ENCODE results near the gene ECI1. TPM values are rescaled to one million over a fixed set of nuclear protein-coding genes. Genes with fewer than 3 reads are reported as not detected.

Gene ECI1
- total RNA-seq, 2 donors from 2014 or later: 75.8 to 94.7 TPM

- no peaks in the 10 kb centered on the region for H3K9me3 Mint-ChIP-seq
- peaks cover 5% of the 10 kb centered on the region for H3K27me3 Mint-ChIP-seq (ENCODE audit: insufficient read depth)
- Histone ChIP-seq H3K27ac (ENCODE audit: low read depth, low read length) (no peak overlapping the region), H3K36me3 (ENCODE audit: control insufficient read depth, insufficient read depth, low read length) (no peaks in the 10 kb centered on the region), H3K9me3 (ENCODE audit: control insufficient read depth, low read length) (no peaks in the 10 kb centered on the region), H3K9ac (ENCODE audit: extremely low read depth, low read length, poor library complexity, severe bottlenecking) (no peak overlapping the region), H3K4me3 (ENCODE audit: low read length) (no peak overlapping the region), H3K4me1 (ENCODE audit: control insufficient read depth, insufficient read depth, low read length) (peaks cover 2% of the 10 kb centered on the region), H3K27me3 (ENCODE audit: control insufficient read depth, insufficient read depth, low read length, poor library complexity, severe bottlenecking) (peaks cover 3% of the 10 kb centered on the region)
- no peak overlapping the region for H3K4me3 Mint-ChIP-seq
- WGBS, 2 experiments (ENCODE audit: insufficient coverage in 1 of 2, insufficient read length in 1 of 2): 92 to 94% methylated on average over 9 to 24 of the region's 24 CpGs
- TF ChIP-seq CTCF (conservative IDR thresholded peaks at IDR 0.05): no peak
- H3K27ac Mint-ChIP-seq: no peak overlapping the region
- H3K4me1 Mint-ChIP-seq: no peaks in the 10 kb centered on the region
- DNase-seq: no peak
- no peaks in the 10 kb centered on the region for H3K36me3 Mint-ChIP-seq (ENCODE audit: low read depth)
Observed at GRCh38 chr16:2190002-2190658, 61.3 kb downstream of the ECI1 start.

Small RNA genes within 50 kb of the gene (microRNA-seq; reads per million reads assigned to microRNA genes)
- gene MIR3677 (ENCODE audit: borderline microRNAs expressed) (not detected), gene MIR4717 (ENCODE audit: borderline microRNAs expressed) (not detected)

Other genes with a start within 250 kb of the ECI1 start
- 10 to 100 TPM; 45.6 to 49.5 TPM for gene ZNF598, start 241.8 kb downstream of the ECI1 start, total RNA-seq
- 1 to 10 TPM; 1.2 to 1.9 TPM for gene NPW, start 231.8 kb downstream of the ECI1 start, total RNA-seq
- 10 to 100 TPM; 20.1 to 25.5 TPM for gene NHERF2, start 224.7 kb downstream of the ECI1 start, total RNA-seq
- 10 to 100 TPM; 43.2 to 46.1 TPM for gene NTHL1, start 203.8 kb downstream of the ECI1 start, total RNA-seq
- 100 to 1,000 TPM; 166 to 192 TPM for gene TSC2, start 203.6 kb downstream of the ECI1 start, total RNA-seq
- gene PKD1, start 115.7 kb downstream of the ECI1 start, total RNA-seq: 100 to 1,000 TPM; 104 to 110 TPM
- 1 to 10 TPM; 3.2 to 4.9 TPM for gene RAB26, start 103.0 kb downstream of the ECI1 start, total RNA-seq
- 100 to 1,000 TPM; 108 to 110 TPM for gene TRAF7, start 95.8 kb downstream of the ECI1 start, total RNA-seq
- gene CASKIN1, start 55.0 kb downstream of the ECI1 start, total RNA-seq: 1 to 10 TPM; 8.2 to 9.7 TPM
- gene MLST8, start 46.1 kb downstream of the ECI1 start, total RNA-seq: 10 to 100 TPM; 60.3 to 70.8 TPM
- gene BRICD5, start 40.7 kb downstream of the ECI1 start, total RNA-seq: 10 to 100 TPM in 1 of 2 donors, 1 to 10 TPM in 1; 7.7 to 15.0 TPM
- 10 to 100 TPM; 31.0 to 32.0 TPM for gene PGP, start 36.7 kb downstream of the ECI1 start, total RNA-seq
- gene E4F1, start 28.0 kb downstream of the ECI1 start, total RNA-seq: 10 to 100 TPM; 24.5 to 29.6 TPM
- 1 to 10 TPM in 1 of 2 donors, under 1 TPM in 1; 0.35 to 1.3 TPM for gene DNASE1L2, start 15.1 kb downstream of the ECI1 start, total RNA-seq
- gene RNPS1, start 16.5 kb upstream of the ECI1 start, total RNA-seq: 100 to 1,000 TPM; 273 to 289 TPM
- 1 to 10 TPM; 3.3 to 3.5 TPM for gene ABCA3, start 89.1 kb upstream of the ECI1 start, total RNA-seq
- gene CCNF, start 177.9 kb upstream of the ECI1 start, total RNA-seq: 10 to 100 TPM; 50.8 to 58.9 TPM
- gene TEDC2, start 208.5 kb upstream of the ECI1 start, total RNA-seq: 10 to 100 TPM; 44.0 to 57.6 TPM
- gene NTN3, start 219.7 kb upstream of the ECI1 start, total RNA-seq: under 1 TPM; 0.48 to 0.62 TPM
- 10 to 100 TPM; 15.7 to 19.4 TPM for gene TBC1D24, start 223.5 kb upstream of the ECI1 start, total RNA-seq

Data from endodermal cell (in vitro differentiated cells).